ENCODE results near the gene FOLR2.
"Not testable (repeated sequence)": the region's sequence is repeated elsewhere in the genome, so short reads cannot be mapped to it uniquely, and the experiment has no call there.

GRCh38 chr11:72172043-72172442 lies 44.6 kb upstream of the FOLR2 start:
- TF ChIP-seq CTCF (IDR thresholded peaks at IDR 0.05; ENCODE audit: low read depth, low read length, missing input control); JUND (IDR thresholded peaks at IDR 0.05); ZBTB33 (IDR thresholded peaks at IDR 0.05); MAX (IDR thresholded peaks at IDR 0.05); NR2F2 (IDR thresholded peaks at IDR 0.05); GABPA (IDR thresholded peaks at IDR 0.05 in 1 of 2, conservative IDR thresholded peaks at IDR 0.05 in 1 of 2); RAD21 (IDR thresholded peaks at IDR 0.05): not testable (repeated sequence)
